K562 (cell line): Measurements from ENCODE around the gene DENR. TPM values are rescaled to one million over a fixed set of nuclear protein-coding genes. Genes with fewer than 3 reads are reported as not detected.

ENCODE experiments used
- EP300 ChIP-seq: IDR thresholded peaks from 2 replicates; pipeline ENCODE4 v1.6.1; 2012; ENCODE audit warnings: low read length, improper control_type of control experiment
- GATA2 ChIP-seq: sonication (generic); formaldehyde crosslinking; IDR thresholded peaks from 2 replicates; pipeline ENCODE4 v1.4.0; 2020; ENCODE audit warnings: mild to moderate bottlenecking, missing genetic modification reagents
- POLR3A ChIP-seq: IDR thresholded peaks from 2 replicates; pipeline ENCODE4 v1.6.1; 2011; ENCODE audit warnings: borderline replicate concordance, mild to moderate bottlenecking, moderate library complexity; ENCODE audit not compliant: insufficient read length, insufficient read depth; ENCODE audit errors: extremely low read depth
- RFX5 ChIP-seq: IDR thresholded peaks from 2 replicates; pipeline ENCODE4 v1.6.1; 2011; ENCODE audit warnings: low read depth, mild to moderate bottlenecking, improper control_type of control experiment, low read length
- SETDB1 ChIP-seq: IDR thresholded peaks from one replicate; pipeline ENCODE4 v1.6.1; 2012; ENCODE audit warnings: low read length, control low read depth, inconsistent platforms
- SP1 ChIP-seq: sonication (generic); formaldehyde crosslinking; IDR thresholded peaks from 2 replicates; pipeline ENCODE4 v1.8.1; 2022; ENCODE audit warnings: mild to moderate bottlenecking, missing genetic modification reagents
- STAT5A ChIP-seq: IDR thresholded peaks from 2 replicates; pipeline ENCODE4 v1.6.1; 2012; ENCODE audit warnings: low read length, inconsistent platforms, borderline replicate concordance
- ZFPM2 ChIP-seq: fragments of 250-450 bp; sonication (Bioruptor Pico); IDR thresholded peaks from 2 replicates; pipeline ENCODE4 v1.5.1; 2022; ENCODE audit warnings: mild to moderate bottlenecking
- ZNF121 ChIP-seq: sonication (generic); formaldehyde crosslinking; conservative IDR thresholded peaks from 2 replicates; pipeline ENCODE4 v1.8.0; 2022; ENCODE audit warnings: missing genetic modification reagents
- ZNF124 ChIP-seq: sonication (generic); formaldehyde crosslinking; IDR thresholded peaks from 2 replicates; pipeline ENCODE4 v1.8.1; 2022; ENCODE audit warnings: missing genetic modification reagents
- polyA plus RNA-seq, 8 experiments: library from polyadenylated mRNA; depleted of rRNA in 4 of 8; stranded (reverse) in 5 of 8; unstranded in 3 of 8; fragments of >200 nt; fragmentation: Nextera tagmentation in 2 of 8; fragmentation: Illumina TruSeq in 1 of 8; extraction: Ambion mirVana in 2 of 8; extraction: Trizol in 1 of 8; gene quantifications; 2 replicates each; pipeline versions ENCODE4 v1.2.1 to v1.2.3, GENCODE V29; 2011 to 2014; ENCODE audit warnings: inconsistent platforms in 1 of 8, missing spikeins in 1 of 8
- total RNA-seq, 7 experiments: library from RNA; depleted of rRNA in 6 of 7; stranded (reverse); fragments of >200 nt in 6 of 7; fragmentation: Illumina TruSeq in 2 of 7; extraction: Trizol in 2 of 7; gene quantifications; 2 replicates each; pipeline versions ENCODE4 v1.2.1 to v1.2.3, GENCODE V29; 2011 to 2021; ENCODE audit warnings: low replicate concordance in 1 of 7
- TF ChIP-seq, protein P1 (sequence below), 2 experiments: fragments of 450-650 bp; conservative IDR thresholded peaks; 2 replicates each; pipeline ENCODE4 v1.6.1; 2017; ENCODE audit warnings: mild to moderate bottlenecking in 2 of 2, moderate library complexity in 2 of 2
- TF ChIP-seq, protein P2 (sequence below): sonication (generic); formaldehyde crosslinking; IDR thresholded peaks from 2 replicates; pipeline ENCODE4 v1.8.1; 2023; ENCODE audit warnings: missing genetic modification reagents, mild to moderate bottlenecking, borderline replicate concordance
- TF ChIP-seq, protein P3 (sequence below): fragments of 450-650 bp; formaldehyde crosslinking; IDR thresholded peaks from 2 replicates; pipeline ENCODE4 v1.4.0; 2022; ENCODE audit warnings: mild to moderate bottlenecking, moderate library complexity
- TF ChIP-seq, protein P4 (sequence below): fragments of 250-450 bp; sonication (Bioruptor Pico); IDR thresholded peaks from 2 replicates; pipeline ENCODE4 v1.8.0; 2021; ENCODE audit warnings: moderate library complexity, mild to moderate bottlenecking, inconsistent platforms
- TF ChIP-seq, protein P5 (sequence below): fragments of 250-450 bp; sonication (Bioruptor Pico); IDR thresholded peaks from 2 replicates; pipeline ENCODE4 v1.4.0; 2020
- TF ChIP-seq, protein P6 (sequence below): IDR thresholded peaks from 2 replicates; pipeline ENCODE4 v1.6.1; 2012; ENCODE audit warnings: low read depth, low read length, improper control_type of control experiment, borderline replicate concordance

Gene DENR
- total and polyA plus RNA-seq, 9 of the 15 experiments (the other 6 are each of a cell fraction or from before 2014, with no cell fraction given): 32.5 to 77.4 (median 54.7) TPM

DNA sequence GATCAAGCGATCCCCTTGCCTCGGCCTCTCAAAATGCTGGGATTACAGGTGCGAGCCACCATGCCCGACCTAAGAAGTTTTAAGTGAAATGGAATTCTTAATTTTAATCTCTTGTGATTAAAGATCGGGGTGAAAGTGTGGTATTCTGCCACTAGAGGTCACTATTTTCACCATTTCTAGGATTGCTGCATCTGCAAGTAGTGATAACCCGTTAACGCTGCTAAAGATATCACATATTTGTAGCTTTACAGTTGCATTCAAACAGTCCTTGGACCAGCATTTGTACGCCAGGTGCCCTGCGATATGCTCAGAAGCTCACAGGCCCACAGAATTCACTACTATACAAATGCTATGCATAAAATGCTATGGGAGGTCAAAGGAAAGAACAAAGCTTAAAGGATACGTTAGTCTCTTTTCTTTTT is 41.1 kb downstream of the DENR start (continued):
- TF ChIP-seq, protein P1, sequence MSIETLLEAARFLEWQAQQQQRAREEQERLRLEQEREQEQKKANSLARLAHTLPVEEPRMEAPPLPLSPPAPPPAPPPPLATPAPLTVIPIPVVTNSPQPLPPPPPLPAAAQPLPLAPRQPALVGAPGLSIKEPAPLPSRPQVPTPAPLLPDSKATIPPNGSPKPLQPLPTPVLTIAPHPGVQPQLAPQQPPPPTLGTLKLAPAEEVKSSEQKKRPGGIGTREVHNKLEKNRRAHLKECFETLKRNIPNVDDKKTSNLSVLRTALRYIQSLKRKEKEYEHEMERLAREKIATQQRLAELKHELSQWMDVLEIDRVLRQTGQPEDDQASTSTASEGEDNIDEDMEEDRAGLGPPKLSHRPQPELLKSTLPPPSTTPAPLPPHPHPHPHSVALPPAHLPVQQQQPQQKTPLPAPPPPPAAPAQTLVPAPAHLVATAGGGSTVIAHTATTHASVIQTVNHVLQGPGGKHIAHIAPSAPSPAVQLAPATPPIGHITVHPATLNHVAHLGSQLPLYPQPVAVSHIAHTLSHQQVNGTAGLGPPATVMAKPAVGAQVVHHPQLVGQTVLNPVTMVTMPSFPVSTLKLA (conservative IDR thresholded peaks at IDR 0.05): no peak
- TF ChIP-seq GATA2 (CRISPR knock-in tag) (no peak), EP300 (peak; percentile 57; the same call in 1 of the 2 replicates), SP1 (CRISPR knock-in tag) (no peak), SETDB1 (no peak), ZNF124 (no peak), STAT5A (0 out of 2 replicates have a peak, but pooled peaks have one; percentile 23), RFX5 (no peak), ZFPM2 (no peak), POLR3A (no peak), ZNF121 (CRISPR knock-in tag) (peak; percentile 31; the same call in 1 of the 2 replicates)
- TF ChIP-seq, protein P2, sequence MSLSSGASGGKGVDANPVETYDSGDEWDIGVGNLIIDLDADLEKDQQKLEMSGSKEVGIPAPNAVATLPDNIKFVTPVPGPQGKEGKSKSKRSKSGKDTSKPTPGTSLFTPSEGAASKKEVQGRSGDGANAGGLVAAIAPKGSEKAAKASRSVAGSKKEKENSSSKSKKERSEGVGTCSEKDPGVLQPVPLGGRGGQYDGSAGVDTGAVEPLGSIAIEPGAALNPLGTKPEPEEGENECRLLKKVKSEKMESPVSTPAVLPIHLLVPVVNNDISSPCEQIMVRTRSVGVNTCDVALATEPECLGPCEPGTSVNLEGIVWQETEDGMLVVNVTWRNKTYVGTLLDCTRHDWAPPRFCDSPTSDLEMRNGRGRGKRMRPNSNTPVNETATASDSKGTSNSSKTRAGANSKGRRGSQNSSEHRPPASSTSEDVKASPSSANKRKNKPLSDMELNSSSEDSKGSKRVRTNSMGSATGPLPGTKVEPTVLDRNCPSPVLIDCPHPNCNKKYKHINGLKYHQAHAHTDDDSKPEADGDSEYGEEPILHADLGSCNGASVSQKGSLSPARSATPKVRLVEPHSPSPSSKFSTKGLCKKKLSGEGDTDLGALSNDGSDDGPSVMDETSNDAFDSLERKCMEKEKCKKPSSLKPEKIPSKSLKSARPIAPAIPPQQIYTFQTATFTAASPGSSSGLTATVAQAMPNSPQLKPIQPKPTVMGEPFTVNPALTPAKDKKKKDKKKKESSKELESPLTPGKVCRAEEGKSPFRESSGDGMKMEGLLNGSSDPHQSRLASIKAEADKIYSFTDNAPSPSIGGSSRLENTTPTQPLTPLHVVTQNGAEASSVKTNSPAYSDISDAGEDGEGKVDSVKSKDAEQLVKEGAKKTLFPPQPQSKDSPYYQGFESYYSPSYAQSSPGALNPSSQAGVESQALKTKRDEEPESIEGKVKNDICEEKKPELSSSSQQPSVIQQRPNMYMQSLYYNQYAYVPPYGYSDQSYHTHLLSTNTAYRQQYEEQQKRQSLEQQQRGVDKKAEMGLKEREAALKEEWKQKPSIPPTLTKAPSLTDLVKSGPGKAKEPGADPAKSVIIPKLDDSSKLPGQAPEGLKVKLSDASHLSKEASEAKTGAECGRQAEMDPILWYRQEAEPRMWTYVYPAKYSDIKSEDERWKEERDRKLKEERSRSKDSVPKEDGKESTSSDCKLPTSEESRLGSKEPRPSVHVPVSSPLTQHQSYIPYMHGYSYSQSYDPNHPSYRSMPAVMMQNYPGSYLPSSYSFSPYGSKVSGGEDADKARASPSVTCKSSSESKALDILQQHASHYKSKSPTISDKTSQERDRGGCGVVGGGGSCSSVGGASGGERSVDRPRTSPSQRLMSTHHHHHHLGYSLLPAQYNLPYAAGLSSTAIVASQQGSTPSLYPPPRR (CRISPR knock-in tag): no peak
- TF ChIP-seq, protein P3, sequence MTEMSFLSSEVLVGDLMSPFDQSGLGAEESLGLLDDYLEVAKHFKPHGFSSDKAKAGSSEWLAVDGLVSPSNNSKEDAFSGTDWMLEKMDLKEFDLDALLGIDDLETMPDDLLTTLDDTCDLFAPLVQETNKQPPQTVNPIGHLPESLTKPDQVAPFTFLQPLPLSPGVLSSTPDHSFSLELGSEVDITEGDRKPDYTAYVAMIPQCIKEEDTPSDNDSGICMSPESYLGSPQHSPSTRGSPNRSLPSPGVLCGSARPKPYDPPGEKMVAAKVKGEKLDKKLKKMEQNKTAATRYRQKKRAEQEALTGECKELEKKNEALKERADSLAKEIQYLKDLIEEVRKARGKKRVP (CRISPR knock-in tag): no peak
- TF ChIP-seq, protein P4, sequence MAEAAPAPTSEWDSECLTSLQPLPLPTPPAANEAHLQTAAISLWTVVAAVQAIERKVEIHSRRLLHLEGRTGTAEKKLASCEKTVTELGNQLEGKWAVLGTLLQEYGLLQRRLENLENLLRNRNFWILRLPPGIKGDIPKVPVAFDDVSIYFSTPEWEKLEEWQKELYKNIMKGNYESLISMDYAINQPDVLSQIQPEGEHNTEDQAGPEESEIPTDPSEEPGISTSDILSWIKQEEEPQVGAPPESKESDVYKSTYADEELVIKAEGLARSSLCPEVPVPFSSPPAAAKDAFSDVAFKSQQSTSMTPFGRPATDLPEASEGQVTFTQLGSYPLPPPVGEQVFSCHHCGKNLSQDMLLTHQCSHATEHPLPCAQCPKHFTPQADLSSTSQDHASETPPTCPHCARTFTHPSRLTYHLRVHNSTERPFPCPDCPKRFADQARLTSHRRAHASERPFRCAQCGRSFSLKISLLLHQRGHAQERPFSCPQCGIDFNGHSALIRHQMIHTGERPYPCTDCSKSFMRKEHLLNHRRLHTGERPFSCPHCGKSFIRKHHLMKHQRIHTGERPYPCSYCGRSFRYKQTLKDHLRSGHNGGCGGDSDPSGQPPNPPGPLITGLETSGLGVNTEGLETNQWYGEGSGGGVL: no peak
- TF ChIP-seq, protein P5, sequence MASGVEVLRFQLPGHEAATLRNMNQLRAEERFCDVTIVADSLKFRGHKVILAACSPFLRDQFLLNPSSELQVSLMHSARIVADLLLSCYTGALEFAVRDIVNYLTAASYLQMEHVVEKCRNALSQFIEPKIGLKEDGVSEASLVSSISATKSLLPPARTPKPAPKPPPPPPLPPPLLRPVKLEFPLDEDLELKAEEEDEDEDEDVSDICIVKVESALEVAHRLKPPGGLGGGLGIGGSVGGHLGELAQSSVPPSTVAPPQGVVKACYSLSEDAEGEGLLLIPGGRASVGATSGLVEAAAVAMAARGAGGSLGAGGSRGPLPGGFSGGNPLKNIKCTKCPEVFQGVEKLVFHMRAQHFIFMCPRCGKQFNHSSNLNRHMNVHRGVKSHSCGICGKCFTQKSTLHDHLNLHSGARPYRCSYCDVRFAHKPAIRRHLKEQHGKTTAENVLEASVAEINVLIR (CRISPR knock-in tag): no peak
- TF ChIP-seq, protein P6, sequence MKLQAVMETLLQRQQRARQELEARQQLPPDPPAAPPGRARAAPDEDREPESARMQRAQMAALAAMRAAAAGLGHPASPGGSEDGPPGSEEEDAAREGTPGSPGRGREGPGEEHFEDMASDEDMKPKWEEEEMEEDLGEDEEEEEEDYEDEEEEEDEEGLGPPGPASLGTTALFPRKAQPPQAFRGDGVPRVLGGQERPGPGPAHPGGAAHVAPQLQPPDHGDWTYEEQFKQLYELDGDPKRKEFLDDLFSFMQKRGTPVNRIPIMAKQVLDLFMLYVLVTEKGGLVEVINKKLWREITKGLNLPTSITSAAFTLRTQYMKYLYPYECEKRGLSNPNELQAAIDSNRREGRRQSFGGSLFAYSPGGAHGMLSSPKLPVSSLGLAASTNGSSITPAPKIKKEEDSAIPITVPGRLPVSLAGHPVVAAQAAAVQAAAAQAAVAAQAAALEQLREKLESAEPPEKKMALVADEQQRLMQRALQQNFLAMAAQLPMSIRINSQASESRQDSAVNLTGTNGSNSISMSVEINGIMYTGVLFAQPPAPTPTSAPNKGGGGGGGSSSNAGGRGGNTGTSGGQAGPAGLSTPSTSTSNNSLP: peak; percentile 95; the same call in 1 of the 2 replicates
